GM18508 (cell line): ENCODE results near the gene PSMD13.

Experiments
- ATAC-seq: cut with Tn5 transposase; IDR thresholded peaks from one replicate; pipeline ENCODE4 v1.9.1; 2021; ENCODE audit warnings: moderate number of reproducible peaks; ENCODE audit not compliant: insufficient read depth, unreplicated experiment

The PSMD13 gene

GRCh38 chr11:203945-204586 is 32.7 kb upstream of the PSMD13 start:
- no peak for ATAC-seq

GRCh38 chr11:204587-205109 is 32.1 kb upstream of the PSMD13 start:
- no peak for ATAC-seq

GRCh38 chr11:205221-206001 is 31.4 kb upstream of the PSMD13 start:
- ATAC-seq = no peak

- no peak for ATAC-seq
Observed at GRCh38 chr11:206002-206384, 30.8 kb upstream of the PSMD13 start.

- peak; percentile 3 for ATAC-seq
Observed at GRCh38 chr11:206526-207207, 30.1 kb upstream of the PSMD13 start.

GRCh38 chr11:207208-207862 is 29.4 kb upstream of the PSMD13 start, which contains the start of the genes BET1L and RIC8A:
TSS of gene BET1L (minus strand) at chr11:207399. CDS start at chr11:207321, 78 bp downstream.
TSS of gene RIC8A (plus strand) at chr11:207708. CDS start at chr11:208855, 1,147 bp downstream.
- peak; percentile 64 for ATAC-seq

- no peak for ATAC-seq
Observed at GRCh38 chr11:207863-208180, 29.0 kb upstream of the PSMD13 start.

- no peak for ATAC-seq
Observed at GRCh38 chr11:208181-208916, 28.4 kb upstream of the PSMD13 start.

- no peak for ATAC-seq
Observed at GRCh38 chr11:208917-209260, 27.9 kb upstream of the PSMD13 start.

- no peak for ATAC-seq
Observed at GRCh38 chr11:209275-210121, 27.3 kb upstream of the PSMD13 start.

- no peak for ATAC-seq
Observed at GRCh38 chr11:210122-210802, 26.5 kb upstream of the PSMD13 start.

GRCh38 chr11:210803-211180 is 26.0 kb upstream of the PSMD13 start:
- ATAC-seq = no peak

GRCh38 chr11:211295-211694 is 25.5 kb upstream of the PSMD13 start:
- ATAC-seq = no peak

GRCh38 chr11:211741-212140 is 25.0 kb upstream of the PSMD13 start:
- no peak for ATAC-seq

GRCh38 chr11:212150-213100 is 24.4 kb upstream of the PSMD13 start:
- no peak for ATAC-seq

- ATAC-seq = no peak
Observed at GRCh38 chr11:213111-213510, 23.7 kb upstream of the PSMD13 start.

GRCh38 chr11:214083-214482 is 22.7 kb upstream of the PSMD13 start:
- no peak for ATAC-seq
